HEK293 (cell line): ENCODE data around the gene SHC3.

Experiments used
- KLF7 ChIP-seq: fragments of 450-650 bp; formaldehyde crosslinking; IDR thresholded peaks from 2 replicates; pipeline ENCODE4 v1.5.1; 2016; ENCODE audit warnings: missing biosample characterization, missing genetic modification characterization, borderline replicate concordance
- TCF7L2 ChIP-seq: IDR thresholded peaks from 2 replicates; pipeline ENCODE4 v1.6.1; 2011; ENCODE audit warnings: low read depth, mild to moderate bottlenecking, inconsistent platforms, low read length, moderate library complexity, borderline replicate concordance
- ZBTB8A ChIP-seq: fragments of 450-650 bp; formaldehyde crosslinking; IDR thresholded peaks from 2 replicates; pipeline ENCODE4 v1.5.1; 2016; ENCODE audit warnings: missing biosample characterization, missing genetic modification characterization
- ZNF138 ChIP-seq: fragments of 450-650 bp; formaldehyde crosslinking; IDR thresholded peaks from 2 replicates; pipeline ENCODE4 v1.5.1; 2016; ENCODE audit warnings: missing biosample characterization, missing genetic modification characterization, borderline replicate concordance
- ZNF473 ChIP-seq: fragments of 450-650 bp; formaldehyde crosslinking; IDR thresholded peaks from 2 replicates; pipeline ENCODE4 v1.5.1; 2017; ENCODE audit warnings: missing biosample characterization, missing genetic modification characterization
- ZNF514 ChIP-seq: fragments of 450-650 bp; formaldehyde crosslinking; IDR thresholded peaks from 2 replicates; pipeline ENCODE4 v1.5.1; 2016; ENCODE audit warnings: missing biosample characterization, missing genetic modification characterization
- TF ChIP-seq, protein P1 (sequence below): fragments of 450-650 bp; formaldehyde crosslinking; conservative IDR thresholded peaks from 2 replicates; pipeline ENCODE4 v1.5.1; 2016; ENCODE audit warnings: low read depth, missing biosample characterization, missing genetic modification characterization
- TF ChIP-seq, protein P2 (sequence below): fragments of 450-650 bp; formaldehyde crosslinking; IDR thresholded peaks from 2 replicates; pipeline ENCODE4 v1.5.1; 2016; ENCODE audit warnings: missing biosample characterization, missing genetic modification characterization
- TF ChIP-seq, protein P3 (sequence below): fragments of 450-650 bp; formaldehyde crosslinking; IDR thresholded peaks from 2 replicates; pipeline ENCODE4 v1.5.1; 2016; ENCODE audit warnings: missing biosample characterization, missing genetic modification characterization

DNA sequence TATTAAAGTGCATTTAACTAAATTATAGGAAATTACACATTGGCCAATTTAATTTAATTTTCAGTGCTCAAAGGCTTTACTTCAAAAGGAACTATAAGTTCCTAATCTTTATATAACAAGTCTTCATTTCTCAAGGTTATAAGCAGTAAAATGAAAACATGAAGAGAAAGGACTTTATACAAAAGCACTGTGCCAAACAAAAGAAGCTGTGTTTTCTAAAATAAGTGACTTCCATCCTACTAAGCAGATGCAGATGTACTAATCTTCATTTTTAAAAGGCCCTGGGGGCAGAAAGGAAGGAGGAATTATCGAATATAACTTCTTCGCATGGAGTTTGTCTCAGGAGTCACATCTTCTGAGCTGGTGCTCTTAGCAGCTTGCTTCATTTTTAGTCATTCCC is 81.4 kb downstream of the SHC3 start:
- TF ChIP-seq ZNF138 (tag by site-specific recombination) (no peak), ZNF514 (tag by site-specific recombination) (no peak), KLF7 (tag by site-specific recombination) (no peak), ZNF473 (tag by site-specific recombination) (no peak), TCF7L2 (no peak), ZBTB8A (tag by site-specific recombination) (no peak)
- TF ChIP-seq, protein P1, sequence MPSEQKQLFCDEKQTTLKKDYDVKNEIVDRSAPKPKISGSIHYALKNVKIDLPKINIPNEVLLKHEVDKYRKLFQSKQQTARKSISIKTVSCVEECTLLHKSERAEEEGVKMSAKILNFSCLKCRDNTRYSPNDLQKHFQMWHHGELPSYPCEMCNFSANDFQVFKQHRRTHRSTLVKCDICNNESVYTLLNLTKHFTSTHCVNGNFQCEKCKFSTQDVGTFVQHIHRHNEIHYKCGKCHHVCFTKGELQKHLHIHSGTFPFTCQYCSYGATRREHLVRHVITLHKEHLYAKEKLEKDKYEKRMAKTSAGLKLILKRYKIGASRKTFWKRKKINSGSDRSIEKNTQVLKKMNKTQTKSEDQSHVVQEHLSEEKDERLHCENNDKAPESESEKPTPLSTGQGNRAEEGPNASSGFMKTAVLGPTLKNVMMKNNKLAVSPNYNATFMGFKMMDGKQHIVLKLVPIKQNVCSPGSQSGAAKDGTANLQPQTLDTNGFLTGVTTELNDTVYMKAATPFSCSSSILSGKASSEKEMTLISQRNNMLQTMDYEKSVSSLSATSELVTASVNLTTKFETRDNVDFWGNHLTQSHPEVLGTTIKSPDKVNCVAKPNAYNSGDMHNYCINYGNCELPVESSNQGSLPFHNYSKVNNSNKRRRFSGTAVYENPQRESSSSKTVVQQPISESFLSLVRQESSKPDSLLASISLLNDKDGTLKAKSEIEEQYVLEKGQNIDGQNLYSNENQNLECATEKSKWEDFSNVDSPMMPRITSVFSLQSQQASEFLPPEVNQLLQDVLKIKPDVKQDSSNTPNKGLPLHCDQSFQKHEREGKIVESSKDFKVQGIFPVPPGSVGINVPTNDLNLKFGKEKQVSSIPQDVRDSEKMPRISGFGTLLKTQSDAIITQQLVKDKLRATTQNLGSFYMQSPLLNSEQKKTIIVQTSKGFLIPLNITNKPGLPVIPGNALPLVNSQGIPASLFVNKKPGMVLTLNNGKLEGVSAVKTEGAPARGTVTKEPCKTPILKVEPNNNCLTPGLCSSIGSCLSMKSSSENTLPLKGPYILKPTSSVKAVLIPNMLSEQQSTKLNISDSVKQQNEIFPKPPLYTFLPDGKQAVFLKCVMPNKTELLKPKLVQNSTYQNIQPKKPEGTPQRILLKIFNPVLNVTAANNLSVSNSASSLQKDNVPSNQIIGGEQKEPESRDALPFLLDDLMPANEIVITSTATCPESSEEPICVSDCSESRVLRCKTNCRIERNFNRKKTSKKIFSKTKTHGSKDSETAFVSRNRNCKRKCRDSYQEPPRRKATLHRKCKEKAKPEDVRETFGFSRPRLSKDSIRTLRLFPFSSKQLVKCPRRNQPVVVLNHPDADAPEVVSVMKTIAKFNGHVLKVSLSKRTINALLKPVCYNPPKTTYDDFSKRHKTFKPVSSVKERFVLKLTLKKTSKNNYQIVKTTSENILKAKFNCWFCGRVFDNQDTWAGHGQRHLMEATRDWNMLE (tag by site-specific recombination) = no peak
- TF ChIP-seq, protein P2, sequence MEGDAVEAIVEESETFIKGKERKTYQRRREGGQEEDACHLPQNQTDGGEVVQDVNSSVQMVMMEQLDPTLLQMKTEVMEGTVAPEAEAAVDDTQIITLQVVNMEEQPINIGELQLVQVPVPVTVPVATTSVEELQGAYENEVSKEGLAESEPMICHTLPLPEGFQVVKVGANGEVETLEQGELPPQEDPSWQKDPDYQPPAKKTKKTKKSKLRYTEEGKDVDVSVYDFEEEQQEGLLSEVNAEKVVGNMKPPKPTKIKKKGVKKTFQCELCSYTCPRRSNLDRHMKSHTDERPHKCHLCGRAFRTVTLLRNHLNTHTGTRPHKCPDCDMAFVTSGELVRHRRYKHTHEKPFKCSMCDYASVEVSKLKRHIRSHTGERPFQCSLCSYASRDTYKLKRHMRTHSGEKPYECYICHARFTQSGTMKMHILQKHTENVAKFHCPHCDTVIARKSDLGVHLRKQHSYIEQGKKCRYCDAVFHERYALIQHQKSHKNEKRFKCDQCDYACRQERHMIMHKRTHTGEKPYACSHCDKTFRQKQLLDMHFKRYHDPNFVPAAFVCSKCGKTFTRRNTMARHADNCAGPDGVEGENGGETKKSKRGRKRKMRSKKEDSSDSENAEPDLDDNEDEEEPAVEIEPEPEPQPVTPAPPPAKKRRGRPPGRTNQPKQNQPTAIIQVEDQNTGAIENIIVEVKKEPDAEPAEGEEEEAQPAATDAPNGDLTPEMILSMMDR (tag by site-specific recombination) = no peak
- TF ChIP-seq, protein P3, sequence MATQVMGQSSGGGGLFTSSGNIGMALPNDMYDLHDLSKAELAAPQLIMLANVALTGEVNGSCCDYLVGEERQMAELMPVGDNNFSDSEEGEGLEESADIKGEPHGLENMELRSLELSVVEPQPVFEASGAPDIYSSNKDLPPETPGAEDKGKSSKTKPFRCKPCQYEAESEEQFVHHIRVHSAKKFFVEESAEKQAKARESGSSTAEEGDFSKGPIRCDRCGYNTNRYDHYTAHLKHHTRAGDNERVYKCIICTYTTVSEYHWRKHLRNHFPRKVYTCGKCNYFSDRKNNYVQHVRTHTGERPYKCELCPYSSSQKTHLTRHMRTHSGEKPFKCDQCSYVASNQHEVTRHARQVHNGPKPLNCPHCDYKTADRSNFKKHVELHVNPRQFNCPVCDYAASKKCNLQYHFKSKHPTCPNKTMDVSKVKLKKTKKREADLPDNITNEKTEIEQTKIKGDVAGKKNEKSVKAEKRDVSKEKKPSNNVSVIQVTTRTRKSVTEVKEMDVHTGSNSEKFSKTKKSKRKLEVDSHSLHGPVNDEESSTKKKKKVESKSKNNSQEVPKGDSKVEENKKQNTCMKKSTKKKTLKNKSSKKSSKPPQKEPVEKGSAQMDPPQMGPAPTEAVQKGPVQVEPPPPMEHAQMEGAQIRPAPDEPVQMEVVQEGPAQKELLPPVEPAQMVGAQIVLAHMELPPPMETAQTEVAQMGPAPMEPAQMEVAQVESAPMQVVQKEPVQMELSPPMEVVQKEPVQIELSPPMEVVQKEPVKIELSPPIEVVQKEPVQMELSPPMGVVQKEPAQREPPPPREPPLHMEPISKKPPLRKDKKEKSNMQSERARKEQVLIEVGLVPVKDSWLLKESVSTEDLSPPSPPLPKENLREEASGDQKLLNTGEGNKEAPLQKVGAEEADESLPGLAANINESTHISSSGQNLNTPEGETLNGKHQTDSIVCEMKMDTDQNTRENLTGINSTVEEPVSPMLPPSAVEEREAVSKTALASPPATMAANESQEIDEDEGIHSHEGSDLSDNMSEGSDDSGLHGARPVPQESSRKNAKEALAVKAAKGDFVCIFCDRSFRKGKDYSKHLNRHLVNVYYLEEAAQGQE (tag by site-specific recombination) = no peak
